Measurements from ENCODE around the gene CRB1. TPM values are rescaled to one million over a fixed set of nuclear protein-coding genes. Genes with fewer than 3 reads are reported as not detected.

CRB1 gene
- total and polyA plus RNA-seq, 8 donors = 0.09 to 0.31 (median 0.26) TPM

- no peaks in the 10 kb centered on the region for H3K4me1 ChIP-seq
- intact Hi-C loops (cut with DNase I) = no loop called here
- ATAC-seq = no peak
- no peaks in the 10 kb centered on the region for H3K9me3 ChIP-seq
- H3K36me3 ChIP-seq = no peaks in the 10 kb centered on the region
- H3K27ac ChIP-seq = no peak overlapping the region
- no peaks in the 10 kb centered on the region for H3K27me3 ChIP-seq
- no peak overlapping the region for H3K4me3 ChIP-seq
- TF ChIP-seq CTCF (IDR thresholded peaks at IDR 0.05) = peak; percentile 17 to 24
- no peak for DNase-seq
Observed at GRCh38 chr1:197519741-197520334, 251.8 kb downstream of the CRB1 start.

- no peaks in the 10 kb centered on the region for H3K27me3 ChIP-seq
- H3K4me3 ChIP-seq = no peak overlapping the region
- no peaks in the 10 kb centered on the region for H3K4me1 ChIP-seq
- H3K27ac ChIP-seq = no peak overlapping the region
- intact Hi-C loops (cut with DNase I) = no loop called here
- ATAC-seq = no peak
- no peaks in the 10 kb centered on the region for H3K36me3 ChIP-seq
- peak in 1 of 4 donors; percentile 21 for DNase-seq
- H3K9me3 ChIP-seq = no peaks in the 10 kb centered on the region
- peak; percentile 39 to 63 for TF ChIP-seq CTCF (IDR thresholded peaks at IDR 0.05)
Observed at GRCh38 chr1:197521118-197521739, 253.2 kb downstream of the CRB1 start.

GRCh38 chr1:197526736-197527371 is 258.8 kb downstream of the CRB1 start:
- no peaks in the 10 kb centered on the region for H3K36me3 ChIP-seq
- TF ChIP-seq CTCF (IDR thresholded peaks at IDR 0.05) = peak; percentile 65 to 76
- intact Hi-C loops (cut with DNase I) = no loop called here
- H3K27ac ChIP-seq = no peak overlapping the region
- no peak overlapping the region for H3K4me3 ChIP-seq
- H3K9me3 ChIP-seq = no peaks in the 10 kb centered on the region
- H3K4me1 ChIP-seq = no peaks in the 10 kb centered on the region
- no peaks in the 10 kb centered on the region for H3K27me3 ChIP-seq
- DNase-seq (peak in 1 of 4 donors; percentile 24), ATAC-seq (no peak)

Other genes starting within 250 kb of the CRB1 start
- gene F13B, start 201.0 kb upstream of the CRB1 start, total RNA-seq = not detected
- under 1 TPM in 3 of 6 donors, not detected in 3; 0.07 to 0.10 (median 0.08) TPM for gene F13B, start 201.0 kb upstream of the CRB1 start, polyA plus RNA-seq (ENCODE audit: insufficient read length in 6 of 6)
- 1 to 10 TPM; 1.1 to 6.4 TPM for gene ASPM, start 121.6 kb upstream of the CRB1 start, total RNA-seq
- 10 to 100 TPM; 14.8 to 46.2 (median 25.1) TPM for gene ASPM, start 121.6 kb upstream of the CRB1 start, polyA plus RNA-seq (ENCODE audit: insufficient read length in 6 of 6)
- 10 to 100 TPM; 14.7 to 16.3 TPM for gene ZBTB41, start 67.0 kb upstream of the CRB1 start, total RNA-seq
- gene ZBTB41, start 67.0 kb upstream of the CRB1 start, polyA plus RNA-seq (ENCODE audit: insufficient read length in 6 of 6) = 10 to 100 TPM; 18.2 to 23.2 (median 19.0) TPM

Measured in left lung (tissue), 10 donors.